Putamen (tissue), 1 donor: ENCODE data around the gene KBTBD12.
"Not testable (repeated sequence)": the region's sequence is repeated elsewhere in the genome, so short reads cannot be mapped to it uniquely, and the experiment has no call there.

Source experiments
- DNase-seq: peaks from one replicate; pipeline ENCODE4 v3.0.0-alpha.2; 2016; ENCODE audit warnings: low spot score

Gene KBTBD12

DNA sequence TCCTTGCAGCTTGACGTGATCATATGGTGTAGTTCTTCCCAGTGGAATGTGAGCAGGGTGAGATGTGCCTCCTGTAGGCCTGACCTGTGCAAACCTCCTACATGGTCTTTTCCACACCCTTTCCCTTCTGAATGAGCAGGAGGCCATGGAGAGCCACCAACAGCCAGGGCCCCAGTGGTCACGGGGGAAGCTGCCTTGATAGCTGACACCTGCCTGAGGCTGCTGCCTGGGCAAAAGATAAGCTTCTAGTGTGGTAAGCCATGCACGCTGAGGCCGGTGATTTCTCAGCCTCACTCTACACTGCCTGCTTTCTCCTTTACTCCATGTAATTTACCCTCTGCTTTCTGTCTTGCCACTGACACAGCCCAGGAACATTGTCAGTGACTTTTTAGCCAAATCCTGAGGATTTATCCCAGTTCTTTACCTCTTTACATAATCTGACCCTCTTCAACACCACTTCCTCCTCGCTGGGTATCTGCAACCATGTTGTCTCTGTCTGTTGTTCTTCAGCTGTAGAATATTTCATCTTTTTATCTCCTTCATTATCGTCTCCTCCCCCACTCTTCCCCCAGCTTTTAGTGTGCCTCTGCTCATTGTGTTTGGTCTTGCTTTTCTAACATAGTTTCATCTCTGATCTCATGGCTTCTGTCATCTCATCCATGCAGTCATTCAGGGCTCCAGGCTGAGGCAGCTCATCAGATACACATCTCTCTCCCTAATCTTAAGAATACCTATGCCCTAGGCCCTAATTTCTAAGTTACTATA is 11.2 kb upstream of the KBTBD12 start:
- DNase-seq = no peak

DNA sequence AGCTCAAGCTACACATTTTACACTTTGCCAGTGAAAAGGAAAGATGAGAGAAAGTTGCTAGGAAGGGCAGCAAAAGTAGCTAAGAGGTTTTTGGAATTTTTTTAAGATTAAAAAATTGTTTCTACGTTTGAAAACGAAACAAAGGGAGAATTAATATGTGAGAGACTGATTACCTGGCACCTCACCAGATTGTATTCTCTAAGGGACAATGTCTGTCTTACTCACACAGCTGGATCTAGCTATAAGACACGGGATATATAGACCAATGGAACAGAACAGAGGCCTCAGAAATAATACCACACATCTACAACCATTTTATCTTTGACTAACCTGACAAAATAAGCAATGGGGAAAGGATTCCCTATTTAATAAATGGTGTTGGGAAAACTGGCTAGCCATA is 9.5 kb upstream of the KBTBD12 start:
- DNase-seq = no peak

DNA sequence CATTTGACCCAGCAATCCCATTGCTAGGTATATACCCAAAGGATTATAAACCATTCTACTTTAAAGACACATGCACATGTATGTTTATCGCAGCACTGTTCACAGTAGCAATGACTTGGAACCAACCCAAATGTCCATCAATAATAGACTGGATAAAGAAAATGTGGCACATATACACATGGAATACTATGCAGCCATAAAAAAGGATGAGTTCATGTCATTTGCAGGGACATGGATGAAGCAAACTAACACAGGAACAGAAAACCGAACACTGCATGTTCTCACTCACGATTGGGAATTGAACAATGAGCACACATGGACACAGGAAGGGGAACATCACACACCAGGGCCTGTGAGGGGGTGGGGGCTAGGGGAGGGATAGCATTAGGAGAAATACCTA is 8.4 kb upstream of the KBTBD12 start:
- not testable (repeated sequence) for DNase-seq

DNA sequence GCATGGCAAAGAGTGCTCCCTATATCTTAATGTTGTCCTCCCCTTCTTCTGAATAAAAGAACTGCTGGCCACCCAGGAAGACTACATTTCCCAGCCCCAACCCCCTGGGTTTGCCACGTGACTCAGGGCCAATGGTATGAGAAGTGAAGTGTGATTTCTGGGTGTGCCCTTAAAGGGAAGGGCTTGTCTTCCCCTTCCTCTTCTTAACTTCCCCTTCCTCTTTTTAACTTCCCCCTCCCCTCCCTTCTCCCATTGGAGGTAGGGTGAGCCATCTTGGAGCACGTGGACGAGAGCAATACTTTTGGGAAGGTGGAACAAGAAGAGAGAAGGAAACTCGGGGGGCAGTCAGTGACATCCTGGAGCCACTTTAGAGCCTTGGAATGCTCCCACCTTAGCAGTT is 6.8 kb upstream of the KBTBD12 start:
- no peak for DNase-seq

GRCh38 chr3:127908951-127909350 is 6.1 kb upstream of the KBTBD12 start:
- DNase-seq = no peak

GRCh38 chr3:127909646-127910045 is 5.4 kb upstream of the KBTBD12 start:
- no peak for DNase-seq

- DNase-seq = no peak
These were observed 3.6 kb upstream of the KBTBD12 start for GRCh38 chr3:127911421-127911931.

DNA sequence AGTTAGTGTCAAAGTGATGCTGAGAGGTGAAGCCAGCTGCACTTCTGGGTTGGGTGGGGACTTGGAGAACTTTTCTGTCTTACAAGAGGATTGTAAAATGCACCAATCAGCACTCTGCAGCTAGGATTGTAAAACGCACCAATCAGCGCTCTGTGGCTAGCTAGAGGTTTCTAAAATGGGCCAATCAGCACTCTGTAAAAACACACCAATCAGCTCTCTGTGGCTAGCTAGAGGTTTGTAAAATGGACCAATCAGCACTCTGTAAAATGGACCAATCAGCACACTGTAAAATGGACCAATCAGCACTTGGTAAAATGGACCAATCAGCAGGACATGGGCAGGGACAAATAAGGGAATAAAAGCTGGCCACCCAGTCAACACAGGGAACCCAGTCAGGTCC is 1.2 kb upstream of the KBTBD12 start:
- DNase-seq = not testable (repeated sequence)

- no peak for DNase-seq
These were observed 448 bp upstream of the KBTBD12 start for GRCh38 chr3:127914584-127914983.

DNA sequence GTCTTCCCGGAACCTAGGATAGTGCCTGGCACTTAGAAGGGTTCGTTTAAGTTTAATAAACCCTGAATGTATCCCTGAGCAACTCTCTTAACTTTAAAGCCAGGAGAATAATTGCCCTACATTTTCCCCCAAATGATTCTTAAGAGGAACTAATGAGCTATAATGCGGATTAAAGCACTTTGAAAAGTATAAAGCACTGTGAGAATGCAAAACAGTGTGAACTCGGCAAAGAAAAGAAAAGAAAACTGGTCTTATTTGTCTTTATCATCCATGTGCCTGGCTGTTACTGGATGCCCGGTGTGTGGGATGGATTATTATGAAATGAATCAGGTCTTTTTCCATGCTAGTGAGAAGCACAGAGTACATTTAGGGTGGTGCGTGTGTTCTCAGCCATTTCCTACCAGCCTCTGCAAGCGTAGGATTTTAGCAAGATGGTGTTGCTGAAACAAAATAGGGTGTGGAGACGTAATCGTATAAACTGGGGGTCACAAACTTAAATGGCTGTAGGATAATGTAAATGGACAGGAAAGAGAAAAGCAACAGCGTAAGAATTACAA is 983 bp downstream of the KBTBD12 start:
- DNase-seq = no peak

GRCh38 chr3:127920738-127921137 is 5.7 kb downstream of the KBTBD12 start:
- no peak for DNase-seq

- no peak for DNase-seq
These were observed 8.6 kb downstream of the KBTBD12 start for GRCh38 chr3:127923611-127924010.

DNA sequence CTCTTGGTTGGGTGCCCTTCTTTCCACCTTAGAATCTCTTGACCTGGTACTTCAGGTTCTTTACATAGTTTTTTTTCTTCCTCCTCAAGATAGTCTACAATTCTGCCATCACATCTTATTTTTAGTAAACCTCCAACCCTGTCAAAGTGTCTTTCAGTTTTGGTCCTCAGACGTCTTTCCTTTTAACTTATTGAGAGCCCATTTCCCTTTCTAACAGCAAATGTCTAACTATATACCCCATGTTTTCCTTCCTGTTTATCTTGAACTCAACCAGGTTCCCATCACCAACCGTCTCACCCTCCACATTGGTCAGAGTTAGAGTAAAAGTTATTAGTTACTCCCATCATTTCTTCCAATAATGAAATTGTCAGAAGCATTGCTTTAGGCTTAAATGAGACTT is 10.4 kb downstream of the KBTBD12 start:
- DNase-seq = no peak

DNA sequence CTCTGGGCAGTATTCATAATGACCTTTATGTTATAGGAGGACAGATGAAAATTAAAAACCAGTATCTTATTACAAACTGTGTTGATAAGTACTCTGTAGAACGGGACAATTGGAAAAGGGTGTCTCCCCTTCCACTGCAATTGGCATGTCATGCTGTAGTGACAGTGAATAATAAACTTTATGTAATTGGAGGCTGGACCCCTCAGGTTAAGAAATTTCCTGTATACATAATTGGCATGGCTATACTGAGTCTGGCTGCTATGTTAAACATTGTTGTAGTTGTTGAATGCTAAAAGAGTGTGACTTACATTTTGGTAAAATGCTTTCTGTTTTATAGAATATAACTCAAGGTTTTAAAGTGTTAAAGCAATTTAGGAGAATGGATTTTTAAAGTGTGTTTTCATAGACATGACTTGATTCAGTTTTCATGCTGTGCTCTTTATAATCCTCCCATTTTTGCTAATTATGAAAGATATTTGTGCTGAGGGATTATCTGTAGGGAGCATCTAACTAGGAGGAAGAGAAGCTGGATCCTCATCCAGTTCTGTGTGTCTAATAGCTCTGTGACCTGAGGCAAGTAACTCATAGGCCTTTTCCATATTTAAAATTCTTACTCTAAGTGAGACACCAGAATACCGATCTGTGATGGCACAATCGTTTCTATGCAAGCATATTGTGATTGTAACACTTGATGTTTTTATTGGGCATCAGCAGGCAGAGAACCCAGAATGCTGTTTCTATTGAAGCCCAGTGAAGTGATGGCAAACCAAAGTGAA is 13.0 kb downstream of the KBTBD12 start:
- no peak for DNase-seq

DNA sequence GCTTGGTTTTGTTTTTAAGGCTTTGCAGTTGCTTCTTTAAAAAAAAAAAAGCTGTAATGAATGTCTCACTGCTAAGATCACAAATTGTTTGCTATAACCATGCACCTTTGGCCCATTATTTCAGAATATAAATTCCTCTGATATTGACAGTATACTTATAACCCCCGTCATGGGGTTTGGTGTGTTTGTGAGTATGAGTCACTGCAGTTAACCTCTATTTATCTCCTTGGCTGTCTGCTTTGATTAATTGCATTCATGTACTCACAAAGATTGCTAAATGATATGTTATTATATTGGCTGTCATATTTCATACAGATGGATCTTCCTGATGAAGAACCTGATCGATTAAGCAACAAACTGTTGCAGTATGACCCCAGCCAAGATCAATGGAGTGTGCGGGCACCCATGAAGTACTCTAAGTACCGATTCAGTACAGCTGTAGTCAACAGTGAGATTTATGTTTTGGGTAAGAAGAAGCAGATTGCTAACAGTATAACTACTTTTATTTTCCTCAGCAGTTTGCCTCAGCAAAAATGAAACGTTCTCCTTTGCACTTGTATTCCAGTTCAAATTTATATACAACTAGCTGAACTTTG is 14.9 kb downstream of the KBTBD12 start:
- DNase-seq = no peak

- no peak for DNase-seq
These were observed 18.4 kb downstream of the KBTBD12 start for GRCh38 chr3:127933396-127933795.

DNA sequence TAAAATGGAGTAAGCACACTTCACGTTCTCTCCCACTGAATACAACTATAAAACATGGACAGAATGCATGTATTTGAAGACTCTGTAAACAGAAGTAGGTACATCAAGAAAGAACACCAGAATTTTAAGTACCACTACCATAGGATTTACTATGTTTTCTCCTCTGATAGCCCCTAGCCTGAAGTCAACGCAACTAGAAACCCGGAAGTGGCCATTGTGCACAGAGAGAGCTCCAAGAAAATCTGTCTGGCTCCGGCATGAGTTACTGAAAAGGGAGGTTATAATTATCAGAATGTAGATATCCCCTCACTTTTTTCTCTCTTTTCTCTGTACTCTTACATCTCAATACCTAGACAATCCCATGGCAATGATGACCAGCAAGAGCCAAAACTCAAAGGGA is 23.8 kb downstream of the KBTBD12 start:
- DNase-seq = no peak

GRCh38 chr3:127940116-127940515 is 25.1 kb downstream of the KBTBD12 start:
- DNase-seq = no peak

GRCh38 chr3:127942613-127943012 is 27.6 kb downstream of the KBTBD12 start:
- no peak for DNase-seq

DNA sequence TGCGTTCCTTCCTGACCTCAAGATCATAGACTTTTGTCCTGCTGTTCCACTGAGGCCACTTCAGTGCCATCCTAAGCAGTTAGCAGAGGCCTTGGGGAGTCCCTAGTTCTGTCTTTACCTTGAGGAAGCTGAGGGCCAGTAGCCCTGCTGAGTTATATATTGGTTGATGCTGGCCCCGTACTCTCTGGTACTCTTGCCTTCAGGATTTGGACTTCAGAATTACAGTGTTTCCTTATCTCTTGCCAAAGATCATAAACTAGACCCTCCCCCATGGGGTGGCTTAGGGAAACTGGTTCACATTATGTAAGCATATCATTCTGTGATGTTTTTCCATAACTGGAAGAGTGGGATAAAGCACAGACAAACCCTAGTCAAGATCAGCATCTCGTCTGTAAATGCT is 33.2 kb downstream of the KBTBD12 start:
- no peak for DNase-seq

DNA sequence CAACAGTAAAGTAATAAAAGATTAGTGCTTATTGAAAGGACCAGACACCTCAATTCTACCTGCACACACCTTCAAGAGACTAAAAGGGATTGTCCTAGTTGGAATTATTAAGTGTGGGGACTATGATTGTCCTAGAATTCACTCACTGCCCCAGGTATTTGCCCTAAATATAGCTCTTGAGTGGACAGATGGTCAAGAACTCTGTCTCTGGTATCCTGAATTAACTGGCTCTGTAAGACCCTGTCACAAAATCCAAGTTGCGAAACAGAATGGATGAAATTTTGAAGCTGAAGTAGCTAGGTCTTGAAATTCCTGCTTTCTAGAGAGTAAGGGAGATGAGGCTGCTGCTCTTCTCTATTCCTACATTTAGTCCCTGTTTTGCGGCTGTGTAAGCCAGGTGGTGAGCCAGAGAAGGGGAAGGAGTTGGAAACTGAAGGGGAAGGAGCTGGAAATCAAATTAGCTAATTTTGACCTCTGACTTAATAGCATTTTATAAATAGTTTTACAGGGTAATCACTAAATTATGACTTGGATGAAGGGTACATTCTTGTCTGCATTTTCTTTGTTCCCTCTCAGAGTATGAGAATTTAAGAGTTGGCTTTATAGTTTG is 34.5 kb downstream of the KBTBD12 start:
- DNase-seq = no peak

GRCh38 chr3:127951276-127951675 is 36.2 kb downstream of the KBTBD12 start:
- DNase-seq = no peak
